GM18526 (cell line): ENCODE measurements around the gene ZNF488.

Experiments
- POLR2A ChIP-seq: IDR thresholded peaks from 3 replicates; pipeline ENCODE4 v1.6.1; 2011; ENCODE audit not compliant: insufficient read length; ENCODE audit errors: extremely low read depth

ZNF488 gene

DNA sequence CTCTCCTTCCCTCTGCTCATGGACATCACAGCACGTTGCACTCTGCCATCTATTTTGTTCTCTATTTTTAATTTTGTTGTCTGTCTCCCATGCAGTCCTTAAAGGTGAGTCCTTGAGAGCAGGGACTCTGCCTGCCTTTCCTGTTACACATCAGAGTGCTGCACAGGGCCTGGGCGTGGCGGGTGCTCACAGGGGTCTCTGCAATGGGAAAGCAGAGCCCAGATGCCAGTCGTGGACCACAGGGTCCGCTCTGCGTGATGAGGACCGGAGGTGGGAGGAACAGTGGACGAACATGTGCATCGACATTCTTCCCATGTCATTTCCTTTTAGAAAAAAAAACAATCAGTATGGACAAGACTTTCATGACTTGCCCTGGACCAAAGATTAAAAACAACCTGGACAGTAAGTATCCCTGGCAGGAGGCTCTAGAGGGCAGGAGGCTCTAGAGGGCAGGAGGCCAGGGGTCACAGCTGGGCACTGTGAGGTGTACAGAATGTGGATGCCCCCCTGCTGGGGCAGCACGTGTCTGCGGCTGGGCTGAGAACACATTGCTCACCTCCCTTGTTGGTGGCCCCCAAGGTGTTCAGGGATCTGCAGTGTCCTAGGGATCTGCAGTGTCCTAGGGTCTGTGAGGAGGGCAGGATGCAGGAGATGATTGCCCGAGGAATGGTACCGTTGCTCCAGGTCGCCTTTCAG is 29.6 kb upstream of the ZNF488 start:
- no peak for TF ChIP-seq POLR2A

DNA sequence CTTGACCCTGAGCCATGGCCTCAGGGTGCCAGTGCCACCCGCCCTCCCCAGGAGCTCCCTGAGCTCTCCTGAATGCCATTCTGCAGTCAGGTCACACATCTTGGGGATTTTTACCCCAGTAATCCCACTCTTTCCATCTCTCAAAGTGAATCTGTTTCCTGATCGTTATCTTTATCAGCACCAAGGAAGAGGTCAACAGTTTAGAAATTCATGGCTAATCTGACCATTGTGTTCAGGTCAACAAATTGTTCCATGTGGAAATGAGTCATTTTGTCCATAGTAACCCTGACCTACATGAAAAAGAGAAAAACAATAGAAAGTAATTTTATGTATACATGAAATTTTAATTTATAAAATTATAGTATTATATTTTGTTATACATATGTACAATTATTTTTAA is 28.8 kb upstream of the ZNF488 start:
- no peak for TF ChIP-seq POLR2A

DNA sequence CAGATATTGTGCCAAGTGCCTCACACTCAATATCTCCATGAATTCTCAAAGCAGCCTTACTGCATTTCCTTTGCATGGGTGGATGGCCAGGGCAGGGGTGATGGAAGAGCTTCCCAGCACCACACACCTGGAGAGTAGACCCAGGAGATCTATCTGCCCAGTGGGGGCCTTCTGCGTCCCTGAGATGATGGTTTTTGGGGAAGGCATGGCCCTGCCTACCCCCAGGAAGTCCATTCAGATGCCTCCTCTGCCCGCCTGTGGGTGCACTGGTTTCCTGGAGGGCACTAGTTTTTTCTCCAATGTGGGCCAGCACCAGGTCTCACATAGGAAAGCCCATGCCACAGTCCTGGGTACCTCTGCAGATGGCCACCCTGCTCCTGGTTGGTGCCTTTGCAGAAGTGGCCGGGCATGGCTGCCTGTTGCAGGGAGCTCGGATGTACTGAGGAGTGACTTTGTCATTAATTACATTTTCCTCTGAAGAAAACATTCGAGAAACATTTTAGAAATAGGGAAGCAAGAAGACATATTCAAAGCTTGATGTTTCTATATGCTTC is 28.2 kb upstream of the ZNF488 start:
- no peak for TF ChIP-seq POLR2A

DNA sequence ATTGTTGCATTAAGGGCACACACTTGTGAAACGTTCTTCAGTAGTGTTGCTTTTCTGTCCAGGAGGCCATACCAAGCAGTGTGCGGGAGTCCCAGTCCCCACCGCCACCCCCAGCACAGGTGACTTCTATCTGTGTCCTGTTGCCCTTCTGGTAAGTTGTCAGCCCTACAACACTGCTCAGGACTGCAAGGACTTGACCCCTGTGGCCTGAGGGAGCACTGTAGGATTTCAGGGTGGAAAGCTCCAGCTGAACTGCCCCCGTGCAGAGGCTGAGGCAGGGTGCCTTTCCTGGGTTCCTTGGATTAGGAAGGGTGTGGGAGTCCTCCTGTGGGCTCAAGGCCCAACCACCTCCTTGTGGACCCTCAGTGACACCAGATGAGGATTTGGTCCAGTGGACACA is 26.8 kb upstream of the ZNF488 start:
- no peak for TF ChIP-seq POLR2A

DNA sequence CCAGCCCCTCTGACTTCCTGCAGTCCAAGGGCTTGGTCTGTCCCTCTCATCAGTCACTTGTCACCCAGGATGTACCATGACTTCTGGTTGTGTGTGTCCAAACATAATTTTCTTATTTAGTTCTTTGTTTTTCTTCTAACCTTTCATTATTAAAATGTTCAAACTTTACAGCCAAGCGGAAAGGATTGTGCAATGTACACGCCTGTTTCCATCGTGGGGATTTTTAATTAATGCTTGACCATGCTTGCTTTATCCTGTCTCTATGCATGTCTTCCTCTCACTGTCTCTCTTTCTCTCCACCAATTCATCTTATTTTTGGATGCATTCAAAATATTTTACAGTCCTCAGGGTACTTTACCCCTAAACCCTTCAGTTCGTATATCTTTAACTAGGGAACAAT is 26.2 kb upstream of the ZNF488 start:
- TF ChIP-seq POLR2A: no peak

DNA sequence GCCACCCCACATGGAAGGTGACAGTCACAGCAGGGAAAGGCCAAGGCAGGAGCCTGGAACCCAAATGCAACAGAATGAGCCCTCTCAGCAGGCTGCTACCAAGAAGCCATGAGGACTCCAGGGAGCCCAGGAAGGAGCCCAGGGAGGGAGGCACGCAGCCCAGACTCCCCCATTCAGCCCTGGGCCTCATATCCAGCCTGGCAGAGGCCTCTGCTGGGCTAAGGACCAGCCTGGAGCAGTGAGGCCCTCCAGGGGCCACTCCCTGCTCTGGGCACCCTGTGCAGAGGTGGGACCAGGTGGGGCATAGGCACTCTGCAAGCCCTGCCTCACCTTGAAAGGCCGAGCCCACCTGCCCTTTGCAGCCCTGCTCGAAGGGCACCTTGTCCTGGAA is 25.8 kb upstream of the ZNF488 start:
- TF ChIP-seq POLR2A: no peak

DNA sequence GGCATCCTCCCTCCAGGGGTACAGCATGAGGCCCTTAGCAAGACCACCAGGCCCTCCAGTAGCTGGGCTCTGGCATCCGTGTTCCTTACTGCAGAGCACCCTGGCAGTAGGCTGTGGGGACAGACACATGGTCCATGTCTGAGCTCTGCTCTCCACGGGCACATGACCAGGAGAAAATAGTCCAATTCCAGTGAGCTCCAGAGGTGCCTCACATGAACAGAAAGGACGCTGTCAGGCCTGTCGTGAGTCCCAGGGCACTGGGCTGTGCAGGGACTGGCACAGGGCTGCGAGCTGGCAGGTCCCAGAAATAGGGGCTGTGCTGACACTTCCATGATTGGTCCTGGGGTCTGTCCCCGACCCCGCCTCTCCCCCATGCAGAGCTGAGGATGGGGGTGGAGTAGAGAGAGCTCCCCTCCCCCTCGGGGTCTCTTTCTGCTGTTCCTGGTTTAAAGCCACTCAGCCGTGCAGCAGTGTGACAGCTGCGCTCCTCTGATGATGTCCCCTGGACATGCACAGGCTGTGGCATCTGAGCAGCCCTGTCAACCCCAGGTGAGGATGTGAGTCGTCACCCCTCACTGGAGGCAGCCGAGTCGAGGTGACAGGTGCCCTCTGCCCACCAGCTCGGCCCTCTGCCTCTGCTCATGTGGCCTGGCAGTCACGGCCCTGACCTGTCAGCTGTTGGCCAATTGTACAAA is 25.2 kb upstream of the ZNF488 start:
- TF ChIP-seq POLR2A: no peak

DNA sequence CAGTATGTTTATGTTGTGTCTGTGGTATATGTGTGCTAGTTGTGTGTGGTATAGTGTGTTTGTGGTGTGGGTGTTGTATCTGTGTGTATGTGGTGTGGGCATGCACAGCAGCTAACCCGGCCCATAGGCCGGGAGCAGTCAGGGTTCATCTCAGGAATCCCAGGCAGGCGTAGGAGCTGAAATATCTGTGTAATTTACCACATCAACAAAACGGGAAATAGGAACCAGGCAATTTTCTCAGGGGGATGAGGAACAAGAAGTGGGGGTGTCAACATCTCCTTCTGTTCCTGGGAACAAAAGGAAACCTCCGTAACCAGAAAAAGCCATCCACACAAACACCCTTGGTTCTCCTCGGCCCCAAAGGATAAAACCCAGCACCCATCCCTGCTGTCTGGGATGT is 24.5 kb upstream of the ZNF488 start:
- no peak for TF ChIP-seq POLR2A

DNA sequence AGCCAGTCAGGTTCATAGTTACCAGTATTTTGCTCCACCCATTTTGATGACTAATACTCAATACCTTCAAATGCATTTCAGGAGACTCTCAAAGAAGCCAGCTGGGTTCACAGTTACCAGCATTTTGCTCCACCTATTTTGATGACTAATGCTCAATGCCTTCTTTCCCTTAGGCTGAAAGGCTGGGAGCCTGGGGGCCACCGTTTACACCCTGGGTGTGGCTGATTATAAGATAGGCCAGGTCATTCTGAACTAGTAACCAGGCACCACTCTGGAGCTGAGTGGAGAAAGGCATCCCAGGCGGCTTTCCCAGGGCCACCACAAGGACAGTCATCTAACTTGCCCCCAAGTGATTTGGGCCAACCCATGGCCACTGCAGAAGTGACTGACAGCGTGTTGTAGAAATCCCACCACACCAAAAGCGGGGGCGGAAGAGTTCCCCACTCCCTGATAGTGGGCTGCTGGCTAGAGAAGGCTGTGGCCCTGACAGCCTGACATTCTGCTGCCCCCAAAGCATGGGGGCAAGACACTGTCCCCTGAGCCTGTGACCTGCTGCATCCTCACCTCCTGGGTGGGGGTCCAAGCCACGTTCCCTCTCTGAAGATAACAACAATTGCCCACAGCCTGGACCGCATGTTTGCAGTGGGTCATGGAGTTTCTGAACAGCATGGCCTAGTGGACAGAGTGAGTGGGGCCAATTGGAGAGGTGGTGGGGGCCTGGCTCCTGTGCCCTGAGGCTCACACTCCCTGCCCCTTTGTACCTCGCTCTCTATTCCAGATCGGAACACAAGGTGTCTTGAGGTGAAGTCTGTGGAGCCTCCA is 23.0 kb upstream of the ZNF488 start:
- TF ChIP-seq POLR2A: no peak

DNA sequence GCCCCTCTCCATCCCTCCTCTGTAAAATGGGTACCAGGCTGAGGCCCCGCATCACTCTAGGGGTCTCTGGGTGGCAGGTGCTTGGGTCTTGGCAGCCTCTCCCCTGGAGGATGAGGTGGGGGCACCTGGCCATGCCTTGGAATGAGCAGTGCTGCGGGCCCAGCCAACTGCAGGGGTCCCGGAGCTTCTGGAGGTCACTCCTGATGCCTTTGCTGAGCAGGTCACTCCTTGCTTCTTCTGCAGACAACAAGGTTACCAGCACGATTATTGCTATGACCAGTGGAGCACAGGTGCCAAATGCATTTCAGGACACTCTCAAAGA is 22.4 kb upstream of the ZNF488 start:
- TF ChIP-seq POLR2A: no peak

DNA sequence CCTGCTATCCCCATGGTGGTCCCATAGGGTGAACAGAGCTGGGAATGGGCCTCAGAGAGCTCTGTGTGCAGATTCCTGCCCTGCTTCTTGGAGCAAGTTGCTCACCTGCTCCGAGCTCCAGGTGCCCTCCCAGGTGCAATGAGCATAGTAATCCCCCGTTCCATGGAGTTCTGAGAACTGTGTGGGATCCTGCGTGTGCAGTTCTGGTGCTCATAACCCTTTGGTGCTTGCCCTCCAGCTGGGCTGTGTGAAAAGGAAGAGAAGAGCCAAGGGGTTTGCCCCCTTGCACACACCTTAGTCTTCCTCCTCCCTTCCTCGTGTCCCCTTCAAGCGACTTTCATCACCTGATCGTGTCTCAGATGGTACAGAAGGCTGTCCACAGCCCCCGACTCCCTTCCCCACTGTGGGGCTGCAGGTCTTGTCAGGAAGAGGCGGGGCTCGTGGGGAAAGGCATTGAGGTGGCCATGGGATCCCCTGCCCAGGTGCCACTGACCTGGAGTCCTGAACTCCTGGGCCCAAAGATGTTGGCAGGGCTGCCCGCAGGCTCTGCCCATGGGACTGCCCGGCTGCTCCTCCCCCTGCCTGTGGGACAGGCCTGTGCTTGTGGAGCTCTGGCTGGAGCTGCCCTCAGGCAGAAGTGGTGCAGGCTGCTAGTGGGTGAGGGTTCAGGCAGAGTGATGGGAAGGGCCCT is 21.9 kb upstream of the ZNF488 start:
- TF ChIP-seq POLR2A: no peak

DNA sequence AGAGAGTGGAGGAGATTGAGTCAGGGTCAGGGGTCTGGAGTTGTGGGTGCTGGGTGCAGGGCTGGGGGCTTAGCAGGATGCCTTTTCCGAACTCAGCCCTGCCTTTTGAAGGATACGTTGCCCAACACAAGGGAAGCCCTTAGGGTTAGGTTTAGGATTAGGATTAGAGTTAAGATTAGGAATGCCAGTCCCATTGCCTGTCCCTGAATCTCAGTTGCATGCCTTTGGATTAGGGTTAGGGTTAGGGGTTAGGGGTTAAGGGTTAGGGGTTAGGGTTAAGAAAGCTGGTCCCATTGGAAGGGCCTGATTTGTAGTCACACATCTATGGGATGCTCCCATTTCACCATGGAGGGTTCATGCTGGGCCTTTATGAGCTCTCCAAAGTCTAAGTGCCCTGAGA is 20.8 kb upstream of the ZNF488 start:
- TF ChIP-seq POLR2A: no peak

DNA sequence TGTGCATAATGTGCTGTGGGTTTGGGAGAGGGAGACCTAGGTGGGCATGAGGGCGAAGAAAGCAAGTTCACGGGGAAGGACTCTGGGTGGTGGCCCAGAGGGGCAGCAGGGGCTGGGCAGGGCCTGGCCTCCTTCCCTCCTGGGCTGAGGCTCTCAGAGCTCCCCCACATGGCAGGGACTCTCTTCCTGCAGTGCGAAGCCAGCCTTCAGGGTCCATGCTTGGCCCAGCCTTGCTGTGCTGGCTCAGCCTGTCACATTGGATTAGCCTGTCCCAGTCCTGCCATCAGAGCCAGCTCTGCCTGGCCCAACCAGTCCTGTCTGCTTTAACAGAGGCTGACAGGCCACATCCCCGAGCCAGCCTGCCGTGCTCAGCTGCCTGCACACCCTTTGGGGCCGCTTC is 20.4 kb upstream of the ZNF488 start:
- TF ChIP-seq POLR2A: no peak

DNA sequence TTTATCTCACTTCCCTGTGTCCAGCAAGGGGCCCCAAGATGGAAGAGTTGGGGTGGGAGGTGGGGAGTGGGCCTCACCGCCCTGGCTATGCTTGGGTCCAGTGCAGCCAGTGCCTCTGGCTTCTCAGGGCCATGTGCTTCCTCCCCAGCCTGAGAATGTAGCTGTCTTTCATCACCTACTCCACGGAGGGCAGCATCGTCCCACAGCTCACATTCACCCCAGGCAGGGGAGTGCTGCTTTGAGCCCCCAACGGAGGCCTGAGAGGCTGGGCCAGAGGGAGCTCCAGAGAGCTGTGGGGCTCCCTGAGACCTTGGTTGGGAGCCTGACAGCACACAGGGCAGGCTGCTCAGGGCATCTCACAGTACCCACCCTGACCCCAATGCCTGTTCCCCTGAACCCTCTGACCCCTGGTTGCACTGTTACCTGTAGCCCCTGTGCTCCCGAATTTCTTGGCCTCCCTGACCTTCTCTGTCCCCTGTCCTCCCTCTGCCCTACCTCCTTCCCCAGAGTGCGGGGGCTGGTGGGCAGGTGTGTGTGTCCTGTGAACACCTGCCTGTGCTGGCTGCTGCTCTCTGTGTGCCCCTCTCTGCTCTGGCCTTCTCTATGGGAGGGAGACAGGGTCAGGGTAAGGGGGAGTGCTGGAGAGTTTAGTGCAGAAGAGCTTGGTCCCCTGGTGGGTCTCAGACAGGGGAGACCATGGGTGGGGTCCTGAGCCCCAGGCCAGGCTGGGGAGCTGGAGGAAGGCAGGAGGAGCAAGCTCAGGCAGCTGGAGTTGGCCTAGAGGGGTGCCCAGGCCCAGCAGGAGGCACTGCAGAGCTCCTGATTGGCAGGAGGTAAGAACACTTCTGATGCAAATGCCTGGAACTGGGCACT is 19.6 kb upstream of the ZNF488 start:
- TF ChIP-seq POLR2A: no peak

DNA sequence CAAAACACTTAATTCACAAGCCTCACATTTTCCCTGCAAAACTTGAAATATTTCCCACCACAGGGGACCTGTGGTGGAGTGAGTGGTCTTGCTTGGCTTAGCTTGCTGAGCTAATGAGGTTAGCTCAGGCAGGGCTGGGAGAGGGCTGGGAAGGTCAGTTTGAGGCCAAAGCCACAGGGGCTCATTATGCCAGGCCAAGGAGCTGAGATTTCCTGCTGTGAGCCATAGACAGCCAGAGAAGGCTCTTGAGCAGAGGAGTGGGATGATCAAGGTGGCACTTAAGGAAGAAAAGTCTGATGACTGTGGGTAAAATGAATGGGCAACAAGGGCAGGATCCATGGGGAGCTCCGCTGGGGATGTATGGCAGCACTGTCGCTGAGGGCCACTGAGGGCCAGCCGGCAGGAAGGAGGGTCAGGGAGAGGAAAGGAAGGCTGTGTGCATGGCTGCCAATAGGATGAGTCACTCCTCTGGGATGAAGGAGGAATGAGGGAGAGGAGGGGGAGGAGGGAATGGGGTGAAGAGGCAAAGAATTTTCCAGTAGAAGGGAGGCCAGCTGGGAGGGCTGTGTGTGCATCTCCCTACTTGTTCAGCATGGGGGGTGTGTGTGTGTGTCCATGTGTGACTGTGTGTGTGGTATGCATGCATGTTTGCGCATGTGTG is 18.7 kb upstream of the ZNF488 start:
- TF ChIP-seq POLR2A: no peak
